ENCODE results near the gene AP1M1.

The AP1M1 gene

DNA sequence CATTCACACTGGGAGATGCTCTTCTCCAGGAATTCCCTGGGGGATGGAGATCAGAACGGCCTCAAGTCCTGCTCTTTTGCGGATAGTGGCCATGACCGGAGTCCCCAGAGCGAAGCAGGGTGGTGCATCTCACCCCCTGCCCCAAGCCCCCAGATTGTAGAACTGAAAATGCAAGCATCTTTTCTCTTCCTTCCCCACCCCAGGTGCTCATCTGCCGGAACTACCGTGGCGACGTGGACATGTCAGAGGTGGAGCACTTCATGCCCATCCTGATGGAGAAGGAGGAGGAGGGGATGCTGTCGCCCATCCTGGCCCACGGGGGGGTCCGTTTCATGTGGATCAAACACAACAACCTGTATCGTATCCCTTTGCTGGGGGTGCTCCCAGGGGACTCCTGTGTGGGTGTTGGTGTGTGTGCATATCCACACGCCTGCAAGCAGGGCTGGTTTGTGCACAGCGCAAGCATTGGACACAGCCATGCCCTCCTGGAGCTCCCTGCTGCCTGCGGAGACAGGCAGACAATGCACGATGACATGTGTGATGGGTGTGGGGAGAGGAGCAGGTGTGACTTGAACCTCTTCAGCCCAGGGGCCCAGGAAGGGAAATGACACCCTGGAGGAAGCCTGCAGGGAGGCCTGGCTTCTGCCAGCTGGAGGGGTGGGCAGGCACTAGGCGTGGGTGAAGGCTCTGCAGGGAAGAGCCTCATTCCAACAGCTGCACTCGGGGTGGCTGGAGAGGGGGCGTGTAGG is 5.7 kb downstream of the AP1M1 start:
- Histone ChIP-seq H3K4me2 (ENCODE audit: low read length) (no peak overlapping the region), H3K79me2 (peaks cover 8% of the 10 kb centered on the region), H3K27me3 (ENCODE audit: control insufficient read depth, insufficient read depth, low read length) (no peaks in the 10 kb centered on the region), H3K4me1 (peaks cover 6% of the 10 kb centered on the region), H3K4me3 (ENCODE audit: low read depth, low read length) (no peak overlapping the region), H2AFZ (no peak overlapping the region), H3K36me3 (ENCODE audit: control insufficient read depth, insufficient read depth, low read length) (no peaks in the 10 kb centered on the region), H3K9ac (no peak overlapping the region), H3K27ac (no peak overlapping the region), H3K9me3 (ENCODE audit: control insufficient read depth, low read length) (no peaks in the 10 kb centered on the region)
- TF ChIP-seq, protein P1, sequence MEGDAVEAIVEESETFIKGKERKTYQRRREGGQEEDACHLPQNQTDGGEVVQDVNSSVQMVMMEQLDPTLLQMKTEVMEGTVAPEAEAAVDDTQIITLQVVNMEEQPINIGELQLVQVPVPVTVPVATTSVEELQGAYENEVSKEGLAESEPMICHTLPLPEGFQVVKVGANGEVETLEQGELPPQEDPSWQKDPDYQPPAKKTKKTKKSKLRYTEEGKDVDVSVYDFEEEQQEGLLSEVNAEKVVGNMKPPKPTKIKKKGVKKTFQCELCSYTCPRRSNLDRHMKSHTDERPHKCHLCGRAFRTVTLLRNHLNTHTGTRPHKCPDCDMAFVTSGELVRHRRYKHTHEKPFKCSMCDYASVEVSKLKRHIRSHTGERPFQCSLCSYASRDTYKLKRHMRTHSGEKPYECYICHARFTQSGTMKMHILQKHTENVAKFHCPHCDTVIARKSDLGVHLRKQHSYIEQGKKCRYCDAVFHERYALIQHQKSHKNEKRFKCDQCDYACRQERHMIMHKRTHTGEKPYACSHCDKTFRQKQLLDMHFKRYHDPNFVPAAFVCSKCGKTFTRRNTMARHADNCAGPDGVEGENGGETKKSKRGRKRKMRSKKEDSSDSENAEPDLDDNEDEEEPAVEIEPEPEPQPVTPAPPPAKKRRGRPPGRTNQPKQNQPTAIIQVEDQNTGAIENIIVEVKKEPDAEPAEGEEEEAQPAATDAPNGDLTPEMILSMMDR (IDR thresholded peaks at IDR 0.05), result no peak

DNA sequence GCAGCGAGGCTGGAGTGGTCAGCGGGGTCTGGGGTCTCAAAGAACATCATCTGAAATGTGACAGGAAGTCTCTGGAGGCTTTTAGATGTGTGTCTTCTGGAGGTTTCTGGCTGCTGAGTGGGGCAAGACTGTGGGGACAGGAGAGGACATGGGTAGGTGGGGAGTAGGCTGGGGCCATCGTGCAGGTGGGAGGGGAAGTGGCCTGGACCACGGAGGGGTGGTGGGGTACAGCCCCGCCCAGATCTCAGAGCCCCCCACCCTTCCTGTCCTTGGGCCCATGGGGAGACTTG is 6.2 kb downstream of the AP1M1 start:
- Histone ChIP-seq H3K36me3 (ENCODE audit: control insufficient read depth, insufficient read depth, low read length) (no peaks in the 10 kb centered on the region), H3K4me1 (peaks cover under 1% of the 10 kb centered on the region), H3K27ac (no peak overlapping the region), H2AFZ (no peak overlapping the region), H3K79me2 (peaks cover 10% of the 10 kb centered on the region), H3K9me3 (ENCODE audit: control insufficient read depth, low read length) (no peaks in the 10 kb centered on the region), H3K27me3 (ENCODE audit: control insufficient read depth, insufficient read depth, low read length) (no peaks in the 10 kb centered on the region), H3K4me2 (ENCODE audit: low read length) (no peak overlapping the region), H3K4me3 (ENCODE audit: low read depth, low read length) (no peak overlapping the region), H3K9ac (no peak overlapping the region)
- TF ChIP-seq, protein P1 (IDR thresholded peaks at IDR 0.05), result no peak

DNA sequence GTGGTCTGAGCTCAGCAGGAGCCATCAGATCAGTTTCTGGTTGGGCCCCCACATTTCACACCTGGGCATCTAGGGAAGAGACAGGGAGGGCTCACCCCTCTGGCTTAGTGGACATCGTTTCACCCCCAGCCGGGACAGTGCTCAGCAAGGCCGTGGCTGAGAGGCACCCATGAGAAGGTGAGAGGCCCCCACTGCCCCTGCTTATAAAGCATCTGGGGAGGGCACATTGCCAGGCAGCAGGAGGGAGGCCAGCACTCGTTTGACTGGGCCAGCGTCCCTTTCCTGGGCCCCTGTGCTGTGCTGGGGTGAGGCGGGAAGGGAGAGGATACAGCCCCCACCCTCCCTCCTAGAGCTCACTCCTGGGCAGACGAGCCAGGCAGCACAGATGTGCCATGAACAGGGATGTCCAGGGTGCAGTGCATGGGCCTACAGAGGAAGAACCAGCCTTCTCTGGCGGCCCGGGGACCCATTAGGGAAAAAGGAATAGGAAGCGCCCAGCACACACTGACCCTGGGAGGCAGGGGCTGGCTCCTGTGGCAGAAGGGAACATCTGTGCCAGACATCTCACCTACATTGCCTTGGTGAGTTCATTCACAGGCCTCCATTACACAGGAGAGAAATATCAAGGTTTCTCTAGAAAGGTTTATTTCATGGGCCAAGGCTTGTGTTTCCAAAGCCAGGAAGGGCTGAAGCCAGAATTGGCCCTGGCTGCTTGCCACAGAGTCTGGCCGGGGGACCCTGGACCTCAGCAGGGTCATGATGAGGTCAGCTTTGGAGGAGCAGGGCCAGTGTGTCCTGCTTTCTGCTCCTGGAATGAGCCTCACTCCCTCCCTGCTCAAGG is 7.7 kb downstream of the AP1M1 start:
- no peak overlapping the region for H3K4me2 ChIP-seq (ENCODE audit: low read length)
- no peaks in the 10 kb centered on the region for H3K36me3 ChIP-seq (ENCODE audit: control insufficient read depth, insufficient read depth, low read length)
- H3K79me2 ChIP-seq, result peaks cover 14% of the 10 kb centered on the region
- no peak overlapping the region for H3K27ac ChIP-seq
- TF ChIP-seq, protein P1 (IDR thresholded peaks at IDR 0.05), result no peak
- no peak overlapping the region for H3K4me3 ChIP-seq (ENCODE audit: low read depth, low read length)
- H3K27me3 ChIP-seq (ENCODE audit: control insufficient read depth, insufficient read depth, low read length), result no peaks in the 10 kb centered on the region
- no peaks in the 10 kb centered on the region for H3K4me1 ChIP-seq
- no peaks in the 10 kb centered on the region for H3K9me3 ChIP-seq (ENCODE audit: control insufficient read depth, low read length)
- H2AFZ ChIP-seq, result no peak overlapping the region
- no peak overlapping the region for H3K9ac ChIP-seq

DNA sequence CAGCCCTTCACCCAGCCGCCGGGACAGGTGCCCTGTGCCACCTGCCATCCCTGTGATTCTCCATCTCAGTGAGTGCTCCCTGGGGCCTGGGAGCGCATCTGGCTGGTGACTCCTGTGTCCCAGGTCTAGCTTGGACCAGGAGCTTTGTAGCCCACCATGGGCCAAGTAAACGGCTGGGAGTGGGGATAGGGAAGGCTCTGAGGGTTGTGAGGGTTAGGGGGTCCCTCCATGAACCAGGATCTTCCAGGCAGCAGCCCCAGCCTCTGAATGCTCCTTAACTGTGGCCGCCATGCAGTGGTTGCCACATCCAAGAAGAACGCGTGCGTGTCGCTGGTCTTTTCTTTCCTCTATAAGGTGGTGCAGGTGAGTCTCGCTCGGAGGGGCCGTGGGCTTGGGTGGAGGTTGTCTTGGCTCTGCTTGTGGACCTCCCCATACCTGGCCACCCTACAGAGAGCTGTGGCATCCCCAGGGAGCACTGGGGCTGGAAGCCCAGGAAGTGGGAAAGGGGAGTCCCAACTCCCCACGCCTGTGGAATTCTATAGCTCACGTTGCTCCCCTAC is 8.4 kb downstream of the AP1M1 start:
- no peak overlapping the region for H3K4me2 ChIP-seq (ENCODE audit: low read length)
- H3K9ac ChIP-seq, result no peak overlapping the region
- H3K27ac ChIP-seq, result no peak overlapping the region
- no peak overlapping the region for H2AFZ ChIP-seq
- no peaks in the 10 kb centered on the region for H3K4me1 ChIP-seq
- no peaks in the 10 kb centered on the region for H3K36me3 ChIP-seq (ENCODE audit: control insufficient read depth, insufficient read depth, low read length)
- H3K27me3 ChIP-seq (ENCODE audit: control insufficient read depth, insufficient read depth, low read length), result no peaks in the 10 kb centered on the region
- TF ChIP-seq, protein P1 (IDR thresholded peaks at IDR 0.05), result no peak
- no peak overlapping the region for H3K4me3 ChIP-seq (ENCODE audit: low read depth, low read length)
- H3K79me2 ChIP-seq, result peaks cover 16% of the 10 kb centered on the region
- H3K9me3 ChIP-seq (ENCODE audit: control insufficient read depth, low read length), result no peaks in the 10 kb centered on the region

All from parathyroid adenoma (tissue), 2 donors.